Neutrophil (primary cell): ENCODE measurements around the gene LRCH2.

Source experiments
- H3K27ac ChIP-seq: fragments of 200-600 bp; sonication (generic); 2 replicates; pipeline ENCODE4 v1.5.1; 2016; ENCODE audit warnings: mild to moderate bottlenecking, moderate library complexity
- H3K27me3 ChIP-seq: fragments of 200-600 bp; sonication (generic); 2 replicates; pipeline ENCODE4 v1.6.0; 2016; ENCODE audit warnings: mild to moderate bottlenecking
- H3K36me3 ChIP-seq: fragments of 200-600 bp; sonication (generic); 2 replicates; pipeline ENCODE4 v1.5.1; 2017
- H3K4me1 ChIP-seq, 2 experiments: fragments of 200-600 bp in 1 of 2; sonication (generic) in 1 of 2; 1 replicate in 1 of 2; 2 replicates in 1 of 2; pipeline versions ENCODE4 v1.5.1 to v1.6.1; 2013 to 2016; ENCODE audit warnings: low read depth in 1 of 2, low read length in 1 of 2, mild to moderate bottlenecking in 1 of 2, moderate library complexity in 1 of 2; ENCODE audit not compliant: control insufficient read depth in 1 of 2, insufficient read depth in 1 of 2
- H3K4me3 ChIP-seq, 2 experiments: fragments of 200-600 bp in 1 of 2; sonication (generic) in 1 of 2; 1 replicate in 1 of 2; 2 replicates in 1 of 2; pipeline ENCODE4 v1.5.1; 2013 to 2016; ENCODE audit warnings: low read depth in 1 of 2, low read length in 1 of 2, mild to moderate bottlenecking in 1 of 2, moderate library complexity in 1 of 2
- H3K9me3 ChIP-seq: fragments of 200-600 bp; sonication (generic); 2 replicates; pipeline ENCODE4 v1.5.1; 2016
- CTCF ChIP-seq: fragments of 200-600 bp; sonication (generic); IDR thresholded peaks from 2 replicates; pipeline ENCODE4 v1.5.1; 2016; ENCODE audit warnings: antibody characterized with exemption

LRCH2 gene

GRCh38 chrX:115192244-115192700, 41.6 kb downstream of the LRCH2 start:
- Histone ChIP-seq H3K27me3 (no peaks in the 10 kb centered on the region), H3K27ac (no peak overlapping the region)
- TF ChIP-seq CTCF: no peak

DNA sequence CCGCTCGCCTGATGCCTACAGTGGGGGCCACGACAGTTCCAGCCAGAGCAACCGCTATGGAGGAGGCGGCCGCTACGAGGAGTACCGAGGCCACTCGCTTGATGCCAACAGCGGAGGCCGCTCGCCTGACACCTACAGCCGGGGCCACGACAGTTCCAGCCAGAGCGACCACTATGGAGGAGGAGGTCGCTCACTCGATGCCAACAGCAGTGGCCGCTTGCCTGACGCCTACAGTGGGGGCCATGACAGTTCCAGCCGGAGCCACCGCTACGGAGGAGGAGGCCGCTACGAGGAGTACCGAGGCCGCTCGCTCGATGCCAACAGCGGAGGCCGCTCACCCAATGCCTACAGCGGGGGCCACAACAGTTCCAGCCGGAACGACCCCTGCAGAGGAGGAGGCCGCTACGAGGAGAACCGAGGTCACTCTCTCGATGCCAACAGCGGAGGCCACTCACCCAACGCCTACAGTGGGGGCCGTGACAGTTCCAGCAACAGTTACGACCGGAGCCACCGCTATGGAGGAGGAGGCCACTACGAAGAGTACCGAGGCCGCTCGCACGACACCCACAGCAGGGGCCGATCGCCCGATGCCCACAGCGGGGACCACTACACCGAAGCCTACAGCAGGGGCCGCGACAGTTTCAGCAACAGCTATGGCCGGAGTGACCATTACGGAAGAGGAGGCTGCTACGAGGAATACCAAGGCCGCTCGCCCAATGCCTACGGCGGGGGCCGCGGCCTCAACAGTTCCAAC, 42.2 kb downstream of the LRCH2 start:
- Histone ChIP-seq H3K27ac (no peak overlapping the region), H3K4me3 (no peak overlapping the region), H3K9me3 (no peaks in the 10 kb centered on the region), H3K36me3 (no peaks in the 10 kb centered on the region), H3K4me1 (no peaks in the 10 kb centered on the region), H3K27me3 (no peaks in the 10 kb centered on the region)
- TF ChIP-seq CTCF: no peak

More at GRCh38 chrX:115192244-115192700, 41.6 kb downstream of the LRCH2 start:
- no peaks in the 10 kb centered on the region for H3K4me1 ChIP-seq
- no peaks in the 10 kb centered on the region for H3K9me3 ChIP-seq
- H3K4me3 ChIP-seq: no peak overlapping the region
- no peaks in the 10 kb centered on the region for H3K36me3 ChIP-seq

DNA sequence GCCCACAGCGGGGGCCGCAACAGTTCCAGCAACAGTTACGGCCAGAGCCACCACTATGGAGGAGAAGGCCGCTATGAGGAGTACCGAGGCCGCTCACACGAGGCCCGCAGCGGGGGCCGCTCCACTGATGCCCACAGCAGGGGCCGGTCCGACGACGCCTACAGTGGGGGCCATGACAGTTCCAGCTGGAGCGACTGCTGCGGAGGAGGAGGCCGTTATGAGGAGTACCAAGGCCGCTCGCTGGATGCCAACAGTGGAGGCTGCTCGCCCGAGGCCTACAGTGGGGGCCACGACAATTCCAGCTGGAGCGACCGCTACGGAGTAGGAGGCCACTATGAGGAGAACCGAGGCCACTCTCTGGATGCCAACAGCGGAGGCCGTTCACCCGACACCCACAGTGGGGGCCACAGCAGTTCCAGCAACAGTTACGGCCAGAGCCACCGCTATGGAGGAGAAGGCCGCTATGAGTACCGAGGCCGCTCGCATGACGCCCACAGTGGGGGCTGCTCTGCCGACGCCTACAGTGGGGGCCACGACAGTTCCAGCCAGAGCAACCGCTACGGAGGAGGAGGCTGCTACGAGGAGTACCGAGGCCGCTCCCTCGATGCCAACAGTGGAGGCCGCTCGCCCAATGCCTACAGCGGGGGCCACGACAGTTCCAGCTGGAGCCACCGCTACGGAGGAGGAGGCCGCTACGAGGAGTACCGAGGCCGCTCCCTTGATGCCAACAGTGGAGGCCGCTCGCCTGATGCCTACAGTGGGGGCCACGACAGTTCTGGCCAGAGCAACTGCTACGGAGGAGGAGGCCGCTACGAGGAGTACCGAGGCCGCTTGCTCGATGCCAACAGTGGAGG, 43.0 kb downstream of the LRCH2 start:
- Histone ChIP-seq H3K36me3 (no peaks in the 10 kb centered on the region), H3K9me3 (no peaks in the 10 kb centered on the region), H3K27me3 (no peaks in the 10 kb centered on the region), H3K4me1 (no peaks in the 10 kb centered on the region), H3K27ac (no peak overlapping the region), H3K4me3 (no peak overlapping the region)
- no peak for TF ChIP-seq CTCF

GRCh38 chrX:115189646-115190635, 44.0 kb downstream of the LRCH2 start:
- H3K36me3 ChIP-seq: no peaks in the 10 kb centered on the region
- H3K4me1 ChIP-seq: no peaks in the 10 kb centered on the region
- TF ChIP-seq CTCF: no peak
- no peak overlapping the region for H3K27ac ChIP-seq
- no peak overlapping the region for H3K4me3 ChIP-seq
- H3K9me3 ChIP-seq: no peaks in the 10 kb centered on the region
- no peaks in the 10 kb centered on the region for H3K27me3 ChIP-seq

- no peaks in the 10 kb centered on the region for H3K9me3 ChIP-seq
- no peak within 1 kb of the TSS for H3K27ac ChIP-seq
- H3K27me3 ChIP-seq: no peaks in the 10 kb centered on the region
- H3K4me1 ChIP-seq: no peaks in the 10 kb centered on the region
- no peaks in the 10 kb centered on the region for H3K36me3 ChIP-seq
- H3K4me3 ChIP-seq: no peak within 1 kb of the TSS
- no peak for TF ChIP-seq CTCF
Measured at GRCh38 chrX:115189110-115189509, 44.8 kb downstream of the LRCH2 start, which contains the start of gene RBMXL3. TSS of gene RBMXL3 (plus strand) at chrX:115189410. CDS start at chrX:115189442, 32 bp downstream.
